Bronchial epithelial cell (primary cell): ENCODE data around the gene EIF4G3. TPM values are rescaled to one million over a fixed set of nuclear protein-coding genes. Genes with fewer than 3 reads are reported as not detected.
"Not testable (repeated sequence)": the region's sequence is repeated elsewhere in the genome, so short reads cannot be mapped to it uniquely, and the experiment has no call there.

ENCODE experiments used
- DNase-seq: peaks from one replicate; pipeline ENCODE4 v3.0.0-alpha.2; 2010; ENCODE audit warnings: low read depth
- FAIRE-seq: peaks from 2 replicates; lab custom pipeline; 2011; peaks lifted over from hg19 to GRCh38; lab: Jason Lieb, UNC
- H3K27me3 ChIP-seq: 2 replicates; pipeline ENCODE4 v1.5.1; 2011; ENCODE audit warnings: low read length; ENCODE audit not compliant: control insufficient read depth, insufficient read depth
- H3K36me3 ChIP-seq: 2 replicates; pipeline ENCODE4 v1.5.1; 2011; ENCODE audit warnings: low read length; ENCODE audit not compliant: control insufficient read depth, insufficient read depth
- H3K4me3 ChIP-seq: 2 replicates; pipeline ENCODE4 v1.5.1; 2011; ENCODE audit warnings: mild to moderate bottlenecking, low read depth, low read length, control low read depth
- total RNA-seq: library from RNA; depleted of rRNA; stranded (reverse); fragments of >200 nt; gene quantifications from 2 replicates; pipeline ENCODE4 v1.2.1, GENCODE V29; 2014
- TF ChIP-seq, protein P1 (sequence below): IDR thresholded peaks from 2 replicates; pipeline ENCODE4 v1.5.1; 2011; ENCODE audit warnings: mild to moderate bottlenecking, moderate library complexity, low read length, control low read depth, inconsistent platforms; ENCODE audit not compliant: insufficient read depth, severe bottlenecking

EIF4G3 gene
- total RNA-seq, 1 donor from 2014 or later, result 20.5 TPM

GRCh38 chr1:21139601-21140000 is 37.1 kb downstream of the EIF4G3 start:
- FAIRE-seq, result no peak
- TF ChIP-seq, protein P1, sequence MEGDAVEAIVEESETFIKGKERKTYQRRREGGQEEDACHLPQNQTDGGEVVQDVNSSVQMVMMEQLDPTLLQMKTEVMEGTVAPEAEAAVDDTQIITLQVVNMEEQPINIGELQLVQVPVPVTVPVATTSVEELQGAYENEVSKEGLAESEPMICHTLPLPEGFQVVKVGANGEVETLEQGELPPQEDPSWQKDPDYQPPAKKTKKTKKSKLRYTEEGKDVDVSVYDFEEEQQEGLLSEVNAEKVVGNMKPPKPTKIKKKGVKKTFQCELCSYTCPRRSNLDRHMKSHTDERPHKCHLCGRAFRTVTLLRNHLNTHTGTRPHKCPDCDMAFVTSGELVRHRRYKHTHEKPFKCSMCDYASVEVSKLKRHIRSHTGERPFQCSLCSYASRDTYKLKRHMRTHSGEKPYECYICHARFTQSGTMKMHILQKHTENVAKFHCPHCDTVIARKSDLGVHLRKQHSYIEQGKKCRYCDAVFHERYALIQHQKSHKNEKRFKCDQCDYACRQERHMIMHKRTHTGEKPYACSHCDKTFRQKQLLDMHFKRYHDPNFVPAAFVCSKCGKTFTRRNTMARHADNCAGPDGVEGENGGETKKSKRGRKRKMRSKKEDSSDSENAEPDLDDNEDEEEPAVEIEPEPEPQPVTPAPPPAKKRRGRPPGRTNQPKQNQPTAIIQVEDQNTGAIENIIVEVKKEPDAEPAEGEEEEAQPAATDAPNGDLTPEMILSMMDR, result no peak

DNA sequence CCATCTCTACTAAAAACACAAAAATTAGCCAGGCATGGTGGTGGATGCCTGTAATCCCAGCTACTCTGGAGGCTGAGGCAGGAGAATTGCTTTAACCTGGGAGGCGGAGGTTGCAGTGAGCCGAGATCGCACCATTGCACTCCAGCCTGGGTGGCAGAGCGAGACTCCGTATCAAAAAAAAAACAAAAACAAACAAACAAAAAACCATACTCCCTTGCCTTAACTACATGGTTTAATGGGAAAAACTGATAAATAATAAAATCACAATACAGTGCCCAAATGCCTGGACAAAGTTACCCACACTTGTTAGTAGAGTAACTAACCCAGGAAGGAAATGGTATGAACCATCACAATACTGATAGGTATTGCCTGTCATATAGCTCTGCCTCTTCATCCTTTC is 40.4 kb downstream of the EIF4G3 start:
- DNase-seq, H3K4me3 ChIP-seq, FAIRE-seq, H3K36me3 ChIP-seq, H3K27me3 ChIP-seq: not testable (repeated sequence)

More at GRCh38 chr1:21139601-21140000, 37.1 kb downstream of the EIF4G3 start:
- Histone ChIP-seq H3K36me3 (peaks cover 3% of the 10 kb centered on the region), H3K4me3 (no peak overlapping the region), H3K27me3 (no peaks in the 10 kb centered on the region)
- DNase-seq, result no peak

DNA sequence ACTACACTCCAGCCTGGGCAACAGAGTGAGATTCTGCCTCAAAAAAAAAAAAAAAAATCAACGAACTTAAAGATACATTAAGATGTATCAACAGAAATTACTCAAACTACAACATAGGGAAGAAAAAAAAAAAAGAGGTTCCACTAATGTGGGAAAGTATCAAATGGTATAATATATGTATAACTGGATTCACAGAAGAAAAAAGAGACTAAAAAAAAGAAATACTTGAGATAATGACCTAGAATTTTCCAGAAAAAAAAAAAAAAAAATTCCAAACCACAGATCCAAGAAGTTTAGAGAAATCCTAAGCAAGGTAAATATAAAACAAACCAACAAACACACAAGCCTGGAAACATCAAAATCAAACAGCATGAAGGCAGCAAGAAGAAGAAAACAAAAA is 45.5 kb downstream of the EIF4G3 start:
- TF ChIP-seq, protein P1, result no peak
- FAIRE-seq, result no peak
- no peak for DNase-seq
- Histone ChIP-seq H3K4me3 (no peak overlapping the region), H3K36me3 (peaks cover 1% of the 10 kb centered on the region), H3K27me3 (no peaks in the 10 kb centered on the region)

DNA sequence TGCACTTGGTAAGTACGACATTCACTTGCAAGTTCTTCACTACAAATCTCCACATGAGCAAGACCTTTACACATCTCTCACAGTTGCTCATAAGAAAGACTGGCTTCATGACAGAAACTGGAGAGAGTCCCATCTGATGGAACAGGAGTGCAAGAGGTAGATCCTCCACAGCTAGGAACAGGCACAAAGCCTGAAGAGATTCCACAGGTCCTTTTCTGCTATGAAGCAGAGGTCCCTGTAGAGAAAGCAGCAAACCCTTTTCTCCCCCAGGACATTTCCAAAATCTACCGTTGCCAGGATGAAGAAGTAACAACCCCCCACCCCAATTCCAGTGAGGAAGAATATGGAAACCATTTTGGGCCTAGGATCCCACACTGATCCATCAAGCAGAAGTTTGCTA is 47.3 kb downstream of the EIF4G3 start:
- FAIRE-seq (no peak), DNase-seq (no peak)
- no peak overlapping the region for H3K4me3 ChIP-seq
- TF ChIP-seq, protein P1, result no peak
- H3K27me3 ChIP-seq, result no peaks in the 10 kb centered on the region
- peaks cover 1% of the 10 kb centered on the region for H3K36me3 ChIP-seq

- no peaks in the 10 kb centered on the region for H3K27me3 ChIP-seq
- peak; percentile 7 for DNase-seq
- peaks cover 1% of the 10 kb centered on the region for H3K36me3 ChIP-seq
- no peak for FAIRE-seq
- no peak overlapping the region for H3K4me3 ChIP-seq
- TF ChIP-seq, protein P1, result no peak
Observed at GRCh38 chr1:21126324-21126723, 50.4 kb downstream of the EIF4G3 start.

- no peak for FAIRE-seq
- TF ChIP-seq, protein P1, result no peak
- Histone ChIP-seq H3K36me3 (peaks cover 1% of the 10 kb centered on the region), H3K4me3 (no peak overlapping the region), H3K27me3 (no peaks in the 10 kb centered on the region)
- DNase-seq, result peak; percentile 66
Observed at GRCh38 chr1:21124846-21125245, 51.9 kb downstream of the EIF4G3 start.
